ENCODE results near the gene SLC25A45.

DNA sequence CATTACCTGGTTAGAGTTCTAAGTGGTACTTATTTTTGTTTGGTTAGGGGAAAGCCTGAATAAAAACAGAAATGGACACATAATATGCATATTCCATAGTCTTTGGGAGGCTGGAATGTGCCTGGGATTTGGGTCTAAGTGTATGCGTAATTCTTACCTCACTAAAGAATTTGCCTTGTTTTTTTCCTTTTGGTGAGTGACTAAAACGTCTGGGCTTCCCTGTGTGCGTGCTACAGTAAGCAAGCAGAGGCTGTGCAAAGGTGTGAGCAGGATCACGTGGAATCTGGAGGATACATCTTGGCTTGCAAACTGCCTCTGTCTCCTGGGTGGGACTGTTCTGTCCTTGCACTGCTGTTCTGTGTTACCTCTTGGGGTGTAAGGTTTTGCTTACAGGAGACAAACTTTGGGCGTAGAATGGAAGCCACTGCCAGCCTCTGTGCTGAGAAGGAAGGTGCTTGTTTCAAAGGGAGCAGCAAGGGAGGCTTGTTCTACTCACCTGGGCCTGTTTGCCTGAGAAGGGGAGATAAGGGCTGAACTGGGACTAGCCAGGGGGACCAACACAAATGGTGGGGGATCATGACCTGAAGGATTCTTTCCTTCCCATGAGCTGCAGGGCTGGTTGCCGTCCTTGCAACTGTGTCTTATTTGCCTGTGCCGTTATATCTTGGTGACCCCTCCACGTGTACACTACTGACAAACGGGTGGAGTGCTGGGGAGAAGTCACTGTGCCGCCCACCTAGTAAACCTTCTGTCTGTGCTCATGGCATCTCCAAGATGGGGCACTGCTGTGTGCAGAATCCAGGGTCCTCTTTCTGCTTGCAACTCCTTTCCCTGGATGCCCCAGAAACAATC is 44.6 kb upstream of the SLC25A45 start:
- TF ChIP-seq USF1 (IDR thresholded peaks at IDR 0.05; ENCODE audit: borderline replicate concordance, low read depth) (no peak), POLR2AphosphoS5 (IDR thresholded peaks at IDR 0.05; ENCODE audit: low read depth, low read length) (peak; percentile 54), CTCF (IDR thresholded peaks at IDR 0.05) (no peak), RCOR1 (IDR thresholded peaks at IDR 0.05; ENCODE audit: low read length) (no peak), FOXM1 (IDR thresholded peaks at IDR 0.05; ENCODE audit: low read depth) (0 out of 2 replicates have a peak, but pooled peaks have one; percentile 48), REST (IDR thresholded peaks at IDR 0.05; ENCODE audit: low read depth, low read length) (peak; percentile 32), TAF1 (IDR thresholded peaks at IDR 0.05; ENCODE audit: borderline replicate concordance, low read depth, low read length) (peak; percentile 30; the same call in 1 of the 2 replicates), YY1 (IDR thresholded peaks at IDR 0.05; ENCODE audit: low read depth) (no peak), NFIC (IDR thresholded peaks at IDR 0.05; ENCODE audit: borderline replicate concordance) (no peak)
- TF ChIP-seq, protein P1, sequence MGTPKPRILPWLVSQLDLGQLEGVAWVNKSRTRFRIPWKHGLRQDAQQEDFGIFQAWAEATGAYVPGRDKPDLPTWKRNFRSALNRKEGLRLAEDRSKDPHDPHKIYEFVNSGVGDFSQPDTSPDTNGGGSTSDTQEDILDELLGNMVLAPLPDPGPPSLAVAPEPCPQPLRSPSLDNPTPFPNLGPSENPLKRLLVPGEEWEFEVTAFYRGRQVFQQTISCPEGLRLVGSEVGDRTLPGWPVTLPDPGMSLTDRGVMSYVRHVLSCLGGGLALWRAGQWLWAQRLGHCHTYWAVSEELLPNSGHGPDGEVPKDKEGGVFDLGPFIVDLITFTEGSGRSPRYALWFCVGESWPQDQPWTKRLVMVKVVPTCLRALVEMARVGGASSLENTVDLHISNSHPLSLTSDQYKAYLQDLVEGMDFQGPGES (IDR thresholded peaks at IDR 0.05; ENCODE audit: low read depth, low read length) = no peak

All from SK-N-SH (cell line).